Measurements from ENCODE around the gene EPC1.

DNA sequence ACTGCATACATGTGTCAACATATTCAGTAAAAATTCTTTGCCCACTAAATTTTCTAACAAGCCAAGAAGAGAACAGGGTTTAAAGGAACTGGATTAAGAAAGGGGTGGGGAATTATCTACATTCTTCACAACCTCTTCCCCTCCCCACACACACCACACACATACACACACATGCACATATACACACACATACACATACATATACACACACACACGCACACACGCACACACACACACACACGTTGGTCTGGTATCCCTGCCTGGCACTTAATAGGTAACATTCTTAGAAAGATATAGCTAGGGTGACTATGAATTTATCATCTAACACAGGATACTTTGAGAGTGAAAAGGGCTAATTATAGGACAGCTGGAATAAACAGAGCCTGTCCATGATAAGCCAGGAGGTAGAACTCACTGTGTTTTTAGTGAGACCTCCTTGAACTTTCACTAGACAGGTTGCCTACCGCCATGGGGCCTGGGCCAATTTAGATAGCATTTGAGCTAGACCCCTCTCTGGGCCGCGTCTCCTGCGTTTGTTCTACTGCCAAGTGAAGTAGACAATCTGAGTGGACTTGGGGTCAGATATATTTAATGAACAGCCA, 33.1 kb upstream of the EPC1 start:
- TF ChIP-seq ZBTB7A (IDR thresholded peaks at IDR 0.05; ENCODE audit: low read depth), result no peak
- TF ChIP-seq, protein P1, sequence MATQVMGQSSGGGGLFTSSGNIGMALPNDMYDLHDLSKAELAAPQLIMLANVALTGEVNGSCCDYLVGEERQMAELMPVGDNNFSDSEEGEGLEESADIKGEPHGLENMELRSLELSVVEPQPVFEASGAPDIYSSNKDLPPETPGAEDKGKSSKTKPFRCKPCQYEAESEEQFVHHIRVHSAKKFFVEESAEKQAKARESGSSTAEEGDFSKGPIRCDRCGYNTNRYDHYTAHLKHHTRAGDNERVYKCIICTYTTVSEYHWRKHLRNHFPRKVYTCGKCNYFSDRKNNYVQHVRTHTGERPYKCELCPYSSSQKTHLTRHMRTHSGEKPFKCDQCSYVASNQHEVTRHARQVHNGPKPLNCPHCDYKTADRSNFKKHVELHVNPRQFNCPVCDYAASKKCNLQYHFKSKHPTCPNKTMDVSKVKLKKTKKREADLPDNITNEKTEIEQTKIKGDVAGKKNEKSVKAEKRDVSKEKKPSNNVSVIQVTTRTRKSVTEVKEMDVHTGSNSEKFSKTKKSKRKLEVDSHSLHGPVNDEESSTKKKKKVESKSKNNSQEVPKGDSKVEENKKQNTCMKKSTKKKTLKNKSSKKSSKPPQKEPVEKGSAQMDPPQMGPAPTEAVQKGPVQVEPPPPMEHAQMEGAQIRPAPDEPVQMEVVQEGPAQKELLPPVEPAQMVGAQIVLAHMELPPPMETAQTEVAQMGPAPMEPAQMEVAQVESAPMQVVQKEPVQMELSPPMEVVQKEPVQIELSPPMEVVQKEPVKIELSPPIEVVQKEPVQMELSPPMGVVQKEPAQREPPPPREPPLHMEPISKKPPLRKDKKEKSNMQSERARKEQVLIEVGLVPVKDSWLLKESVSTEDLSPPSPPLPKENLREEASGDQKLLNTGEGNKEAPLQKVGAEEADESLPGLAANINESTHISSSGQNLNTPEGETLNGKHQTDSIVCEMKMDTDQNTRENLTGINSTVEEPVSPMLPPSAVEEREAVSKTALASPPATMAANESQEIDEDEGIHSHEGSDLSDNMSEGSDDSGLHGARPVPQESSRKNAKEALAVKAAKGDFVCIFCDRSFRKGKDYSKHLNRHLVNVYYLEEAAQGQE (IDR thresholded peaks at IDR 0.05; ENCODE audit: low read depth), result no peak
- TF ChIP-seq EP300 (IDR thresholded peaks at IDR 0.05; ENCODE audit: borderline replicate concordance), result no peak
- no peak for TF ChIP-seq TAF1 (IDR thresholded peaks at IDR 0.05; ENCODE audit: low read depth)
- TF ChIP-seq, protein P2, sequence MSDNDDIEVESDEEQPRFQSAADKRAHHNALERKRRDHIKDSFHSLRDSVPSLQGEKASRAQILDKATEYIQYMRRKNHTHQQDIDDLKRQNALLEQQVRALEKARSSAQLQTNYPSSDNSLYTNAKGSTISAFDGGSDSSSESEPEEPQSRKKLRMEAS (IDR thresholded peaks at IDR 0.05), result no peak
- no peak for TF ChIP-seq FOXM1 (IDR thresholded peaks at IDR 0.05; ENCODE audit: borderline replicate concordance, low read depth)
- no peak for TF ChIP-seq RAD21 (IDR thresholded peaks at IDR 0.05; ENCODE audit: low read depth)
- TF ChIP-seq NFIC (IDR thresholded peaks at IDR 0.05), result no peak
- no peak for TF ChIP-seq TCF12 (IDR thresholded peaks at IDR 0.05; ENCODE audit: low read depth)
- TF ChIP-seq CREB1 (IDR thresholded peaks at IDR 0.05; ENCODE audit: low read depth), result no peak
- TF ChIP-seq CEBPB (IDR thresholded peaks at IDR 0.05), result no peak
- TF ChIP-seq EGR1 (IDR thresholded peaks at IDR 0.05), result no peak
